Uterus (tissue), 2 donors: Measurements from ENCODE around the gene PLEKHG4B.

Source experiments
- POLR2A ChIP-seq, 2 donors: fragments of 450-650 bp; IDR thresholded peaks; one replicate each; pipeline ENCODE4 v1.6.1; 2016; ENCODE audit warnings: antibody characterized with exemption in 2 of 2, mild to moderate bottlenecking in 1 of 2, moderate library complexity in 1 of 2
- TF ChIP-seq, protein P1 (sequence below), 4 experiments: fragments of 200-600 bp in 2 of 4; fragments of 450-650 bp in 2 of 4; sonication (generic) in 2 of 4; IDR thresholded peaks; one replicate each; pipeline ENCODE4 v1.5.1; 2016 to 2019; ENCODE audit warnings: antibody characterized with exemption in 4 of 4, mild to moderate bottlenecking in 2 of 4, moderate library complexity in 1 of 4

DNA sequence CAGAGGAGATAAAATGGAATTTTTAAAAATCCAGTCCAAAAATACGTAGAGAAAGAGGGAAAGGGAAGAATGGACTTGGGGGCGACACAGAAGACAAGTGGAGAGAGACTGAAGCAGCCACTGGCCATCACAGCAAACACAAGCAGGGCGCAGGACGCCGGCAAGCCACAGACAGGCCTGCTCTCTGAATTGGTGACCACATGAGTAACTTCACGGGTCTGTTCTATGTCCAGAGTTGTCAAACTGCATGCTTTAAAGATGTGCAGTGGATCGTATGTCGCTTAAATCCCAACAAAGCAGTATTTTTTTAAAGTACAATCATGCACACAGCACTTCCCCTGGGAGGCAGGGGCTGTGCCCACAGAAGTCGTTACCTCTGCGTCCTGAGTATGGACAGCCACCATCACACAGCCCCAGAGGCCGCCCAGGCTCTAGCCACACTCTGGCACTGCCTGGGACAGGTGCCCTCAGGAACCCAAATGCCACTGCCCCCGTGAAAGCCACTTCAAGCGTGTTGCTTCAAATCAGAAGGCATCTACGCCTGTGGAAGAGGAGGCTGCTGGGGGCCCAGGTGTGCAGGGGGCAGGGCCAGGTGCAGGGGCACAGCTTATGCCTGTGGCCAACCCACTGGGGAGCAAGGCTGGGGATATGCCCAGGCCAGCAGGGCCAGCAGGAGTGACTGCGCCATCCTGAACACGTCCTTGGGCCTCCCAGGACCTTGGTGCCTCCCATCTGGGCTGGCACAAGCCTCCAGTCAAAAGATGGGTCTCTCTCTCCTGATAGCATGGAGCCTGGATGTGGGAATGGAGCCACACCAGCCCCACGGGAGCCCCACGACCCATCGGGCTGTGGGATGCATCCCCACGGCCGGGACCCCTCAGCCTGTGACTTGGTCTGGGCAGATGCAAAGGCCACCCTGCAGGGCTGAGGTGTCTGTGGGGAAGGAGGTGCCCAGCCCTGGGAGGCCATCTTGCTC, 93.4 kb downstream of the PLEKHG4B start:
- TF ChIP-seq, protein P1, sequence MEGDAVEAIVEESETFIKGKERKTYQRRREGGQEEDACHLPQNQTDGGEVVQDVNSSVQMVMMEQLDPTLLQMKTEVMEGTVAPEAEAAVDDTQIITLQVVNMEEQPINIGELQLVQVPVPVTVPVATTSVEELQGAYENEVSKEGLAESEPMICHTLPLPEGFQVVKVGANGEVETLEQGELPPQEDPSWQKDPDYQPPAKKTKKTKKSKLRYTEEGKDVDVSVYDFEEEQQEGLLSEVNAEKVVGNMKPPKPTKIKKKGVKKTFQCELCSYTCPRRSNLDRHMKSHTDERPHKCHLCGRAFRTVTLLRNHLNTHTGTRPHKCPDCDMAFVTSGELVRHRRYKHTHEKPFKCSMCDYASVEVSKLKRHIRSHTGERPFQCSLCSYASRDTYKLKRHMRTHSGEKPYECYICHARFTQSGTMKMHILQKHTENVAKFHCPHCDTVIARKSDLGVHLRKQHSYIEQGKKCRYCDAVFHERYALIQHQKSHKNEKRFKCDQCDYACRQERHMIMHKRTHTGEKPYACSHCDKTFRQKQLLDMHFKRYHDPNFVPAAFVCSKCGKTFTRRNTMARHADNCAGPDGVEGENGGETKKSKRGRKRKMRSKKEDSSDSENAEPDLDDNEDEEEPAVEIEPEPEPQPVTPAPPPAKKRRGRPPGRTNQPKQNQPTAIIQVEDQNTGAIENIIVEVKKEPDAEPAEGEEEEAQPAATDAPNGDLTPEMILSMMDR (IDR thresholded peaks at IDR 0.05): no peak
- TF ChIP-seq POLR2A (IDR thresholded peaks at IDR 0.05): no peak
